Prostate gland (tissue), 2 donors: ENCODE results near the gene VPS26C.

Experiments
- POLR2A ChIP-seq: fragments of 450-650 bp; IDR thresholded peaks from one replicate; pipeline ENCODE4 v1.6.1; 2016; ENCODE audit warnings: antibody characterized with exemption, mild to moderate bottlenecking
- POLR2AphosphoS5 ChIP-seq: sonication (generic); formaldehyde crosslinking; IDR thresholded peaks from one replicate; pipeline ENCODE4 v1.6.1; 2017; ENCODE audit warnings: antibody characterized with exemption
- TF ChIP-seq, protein P1 (sequence below), 4 experiments: fragments of 200-600 bp in 2 of 4; fragments of 450-650 bp in 2 of 4; sonication (generic) in 2 of 4; IDR thresholded peaks; 1 replicate in 3 of 4; 2 replicates in 1 of 4; pipeline ENCODE4 v1.5.1; 2016 to 2019; ENCODE audit warnings: antibody characterized with exemption in 4 of 4, mild to moderate bottlenecking in 2 of 4, moderate library complexity in 2 of 4

DNA sequence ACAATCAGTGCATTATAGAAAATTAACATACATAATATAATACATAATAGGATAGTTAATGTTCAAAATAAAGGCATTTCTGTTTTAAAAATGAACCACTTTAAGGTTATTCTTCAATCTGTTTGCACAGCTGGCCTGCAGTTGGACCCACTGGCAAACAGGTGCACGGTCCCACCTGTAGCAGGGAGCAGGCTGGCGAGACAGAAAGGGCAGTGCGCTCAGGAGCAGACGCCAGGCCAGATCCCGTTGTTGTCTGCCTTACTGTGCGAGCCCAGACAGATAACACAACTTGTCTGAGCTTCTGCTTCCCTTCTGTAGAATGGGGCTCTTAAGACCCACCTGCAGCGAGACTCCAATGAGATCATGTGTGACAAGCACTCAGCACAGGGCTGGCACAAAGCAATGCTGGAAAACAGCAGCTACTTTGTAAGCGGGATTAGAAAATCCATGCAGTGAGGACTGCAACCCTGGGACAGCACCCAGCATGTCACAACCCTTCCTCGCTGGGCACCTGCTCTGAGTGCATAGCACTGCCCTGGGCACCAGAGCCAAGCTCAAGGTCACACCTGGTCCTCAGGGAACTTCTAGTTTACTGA is 33.5 kb downstream of the VPS26C start:
- TF ChIP-seq POLR2AphosphoS5 (no peak), POLR2A (no peak)
- TF ChIP-seq, protein P1, sequence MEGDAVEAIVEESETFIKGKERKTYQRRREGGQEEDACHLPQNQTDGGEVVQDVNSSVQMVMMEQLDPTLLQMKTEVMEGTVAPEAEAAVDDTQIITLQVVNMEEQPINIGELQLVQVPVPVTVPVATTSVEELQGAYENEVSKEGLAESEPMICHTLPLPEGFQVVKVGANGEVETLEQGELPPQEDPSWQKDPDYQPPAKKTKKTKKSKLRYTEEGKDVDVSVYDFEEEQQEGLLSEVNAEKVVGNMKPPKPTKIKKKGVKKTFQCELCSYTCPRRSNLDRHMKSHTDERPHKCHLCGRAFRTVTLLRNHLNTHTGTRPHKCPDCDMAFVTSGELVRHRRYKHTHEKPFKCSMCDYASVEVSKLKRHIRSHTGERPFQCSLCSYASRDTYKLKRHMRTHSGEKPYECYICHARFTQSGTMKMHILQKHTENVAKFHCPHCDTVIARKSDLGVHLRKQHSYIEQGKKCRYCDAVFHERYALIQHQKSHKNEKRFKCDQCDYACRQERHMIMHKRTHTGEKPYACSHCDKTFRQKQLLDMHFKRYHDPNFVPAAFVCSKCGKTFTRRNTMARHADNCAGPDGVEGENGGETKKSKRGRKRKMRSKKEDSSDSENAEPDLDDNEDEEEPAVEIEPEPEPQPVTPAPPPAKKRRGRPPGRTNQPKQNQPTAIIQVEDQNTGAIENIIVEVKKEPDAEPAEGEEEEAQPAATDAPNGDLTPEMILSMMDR (IDR thresholded peaks at IDR 0.05), result no peak
